Keratinocyte (primary cell): ENCODE results near the gene ARHGAP40.

Experiments used
- EZH2 ChIP-seq: IDR thresholded peaks from one replicate; pipeline ENCODE4 v1.6.1; 2012; ENCODE audit warnings: inconsistent platforms, mild to moderate bottlenecking, low read length, moderate library complexity
- TF ChIP-seq, protein P1 (sequence below), 3 experiments: IDR thresholded peaks in 1 of 3; conservative IDR thresholded peaks in 1 of 3; optimal IDR thresholded peaks in 1 of 3; 2 replicates in 2 of 3; 3 replicates in 1 of 3; pipeline versions ENCODE3 to v1.5.1; 2011; ENCODE audit warnings: low read length in 3 of 3, mild to moderate bottlenecking in 3 of 3, moderate library complexity in 2 of 3, control low read depth in 1 of 3, inconsistent platforms in 1 of 3; ENCODE audit not compliant: insufficient read depth in 2 of 3; ENCODE audit errors: extremely low read depth in 1 of 3

DNA sequence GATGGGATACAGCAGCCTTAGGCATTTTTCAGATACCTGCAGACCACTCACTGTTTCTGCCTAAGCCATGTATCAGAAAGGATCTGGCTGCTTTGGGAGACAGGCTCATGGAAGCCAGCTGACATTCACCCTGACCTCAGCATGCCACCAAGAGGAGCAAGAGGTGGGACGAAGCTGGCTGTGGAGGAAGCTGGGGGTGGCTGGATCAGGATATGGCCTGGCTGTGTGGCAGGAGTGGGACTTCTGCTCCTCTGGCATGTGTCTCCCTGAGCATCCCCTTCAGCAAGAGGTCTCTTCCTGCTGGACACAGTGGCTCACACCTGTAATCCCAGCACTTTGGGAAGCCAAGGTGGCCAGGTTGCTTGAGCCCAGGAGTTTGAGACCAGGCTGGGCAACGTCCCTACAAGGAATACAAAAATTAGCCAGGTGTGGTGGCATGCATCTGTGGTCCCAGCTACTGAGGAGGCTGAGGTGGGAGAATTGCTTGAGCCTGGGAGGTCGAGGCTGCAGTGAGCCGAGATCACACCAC is 19.7 kb upstream of the ARHGAP40 start:
- TF ChIP-seq, protein P1, sequence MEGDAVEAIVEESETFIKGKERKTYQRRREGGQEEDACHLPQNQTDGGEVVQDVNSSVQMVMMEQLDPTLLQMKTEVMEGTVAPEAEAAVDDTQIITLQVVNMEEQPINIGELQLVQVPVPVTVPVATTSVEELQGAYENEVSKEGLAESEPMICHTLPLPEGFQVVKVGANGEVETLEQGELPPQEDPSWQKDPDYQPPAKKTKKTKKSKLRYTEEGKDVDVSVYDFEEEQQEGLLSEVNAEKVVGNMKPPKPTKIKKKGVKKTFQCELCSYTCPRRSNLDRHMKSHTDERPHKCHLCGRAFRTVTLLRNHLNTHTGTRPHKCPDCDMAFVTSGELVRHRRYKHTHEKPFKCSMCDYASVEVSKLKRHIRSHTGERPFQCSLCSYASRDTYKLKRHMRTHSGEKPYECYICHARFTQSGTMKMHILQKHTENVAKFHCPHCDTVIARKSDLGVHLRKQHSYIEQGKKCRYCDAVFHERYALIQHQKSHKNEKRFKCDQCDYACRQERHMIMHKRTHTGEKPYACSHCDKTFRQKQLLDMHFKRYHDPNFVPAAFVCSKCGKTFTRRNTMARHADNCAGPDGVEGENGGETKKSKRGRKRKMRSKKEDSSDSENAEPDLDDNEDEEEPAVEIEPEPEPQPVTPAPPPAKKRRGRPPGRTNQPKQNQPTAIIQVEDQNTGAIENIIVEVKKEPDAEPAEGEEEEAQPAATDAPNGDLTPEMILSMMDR (optimal IDR thresholded peaks at IDR 0.05 in 1 of 3, IDR thresholded peaks at IDR 0.05 in 1 of 3, conservative IDR thresholded peaks at IDR 0.05 in 1 of 3; ENCODE audit: extremely low read depth in 1 of 3, insufficient read depth in 2 of 3, low read length in 3 of 3), result no peak
- TF ChIP-seq EZH2, result no peak
